Skin epidermis (tissue), 12 donors: ENCODE data around the gene TMEM50A.
A peak's percentile ranks its signal among the peaks of the same experiment; 100 is the strongest.
"Not testable (repeated sequence)": the region's sequence is repeated elsewhere in the genome, so short reads cannot be mapped to it uniquely, and the experiment has no call there.

Source experiments
- H3K27ac ChIP-seq, 21 experiments: fragments of 200-600 bp; sonication (generic) in 11 of 21; one replicate each; pipeline ENCODE4 v1.5.0; 2020; ENCODE audit warnings: mild to moderate bottlenecking in 3 of 21, inconsistent platforms in 2 of 21, moderate library complexity in 2 of 21
- H3K4me3 ChIP-seq, 7 experiments: fragments of 200-600 bp; sonication (generic) in 2 of 7; one replicate each; pipeline ENCODE4 v1.5.0; 2020; ENCODE audit warnings: inconsistent platforms in 2 of 7, mild to moderate bottlenecking in 2 of 7, moderate library complexity in 1 of 7

The TMEM50A gene

DNA sequence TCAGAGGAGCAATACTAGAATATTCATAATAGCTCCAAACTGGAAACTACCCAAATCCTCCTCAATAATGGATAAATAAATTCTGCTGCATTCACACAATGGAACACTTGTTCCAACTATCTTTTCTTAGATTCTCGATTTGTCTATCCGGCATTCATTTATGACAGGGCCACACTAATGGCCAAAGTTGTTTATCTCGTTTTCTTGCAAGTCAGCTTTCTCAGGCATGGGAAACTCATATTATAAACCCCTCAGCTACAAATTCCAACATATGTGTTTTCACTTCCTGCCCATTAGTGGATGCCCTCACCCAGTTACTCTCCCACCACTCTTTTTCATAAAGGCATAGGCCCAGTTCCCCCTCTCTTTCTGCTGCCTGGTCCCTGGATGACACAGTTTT lies 40.2 kb downstream of the TMEM50A start:
- not testable (repeated sequence) for H3K4me3 ChIP-seq

DNA sequence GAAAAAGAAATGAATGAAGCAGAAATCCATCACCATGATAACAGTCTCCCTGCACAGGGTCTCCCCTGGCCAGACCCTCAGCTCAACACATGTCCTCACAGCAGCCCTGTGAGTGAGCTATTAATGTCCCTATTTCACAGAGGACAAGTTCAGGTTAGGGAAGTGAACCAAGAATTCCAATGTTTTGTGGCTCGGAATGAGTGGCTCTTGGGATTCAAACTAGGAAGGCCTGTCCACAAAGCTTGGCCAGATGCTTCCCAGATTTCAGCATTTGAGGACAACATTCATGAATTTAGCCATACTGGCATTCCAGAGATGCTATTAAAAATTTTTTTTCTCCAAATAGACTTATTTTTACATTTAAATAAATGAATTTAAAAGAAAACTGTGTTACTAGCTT lies 44.4 kb downstream of the TMEM50A start:
- H3K4me3 ChIP-seq: not testable (repeated sequence)
- H3K27ac ChIP-seq: peak overlapping the region in 1 of 21 experiments; percentile 20

More for the DNA sequence above, 40.2 kb downstream of the TMEM50A start:
- H3K27ac ChIP-seq: not testable (repeated sequence)

DNA sequence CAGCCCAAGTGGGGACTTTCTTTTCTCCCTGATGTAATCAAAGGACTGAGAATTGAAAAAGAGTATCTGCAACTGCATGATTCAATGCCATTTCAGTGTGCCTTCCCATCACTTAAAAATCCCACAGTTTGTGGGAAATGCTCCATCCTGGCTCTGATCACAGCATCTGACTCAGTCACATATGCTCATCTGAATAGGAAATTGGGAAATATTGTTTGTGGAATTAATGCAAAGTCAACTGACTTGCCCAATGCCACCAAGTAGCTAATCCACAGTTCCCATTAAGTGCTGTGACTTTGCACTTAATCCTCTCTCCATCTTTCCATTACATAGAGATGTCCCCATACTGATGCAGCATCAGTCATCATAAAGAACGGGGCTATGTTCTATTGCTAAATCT lies 45.0 kb downstream of the TMEM50A start:
- peak overlapping the region in 1 of 21 experiments; percentile 20 for H3K27ac ChIP-seq
- not testable (repeated sequence) for H3K4me3 ChIP-seq

DNA sequence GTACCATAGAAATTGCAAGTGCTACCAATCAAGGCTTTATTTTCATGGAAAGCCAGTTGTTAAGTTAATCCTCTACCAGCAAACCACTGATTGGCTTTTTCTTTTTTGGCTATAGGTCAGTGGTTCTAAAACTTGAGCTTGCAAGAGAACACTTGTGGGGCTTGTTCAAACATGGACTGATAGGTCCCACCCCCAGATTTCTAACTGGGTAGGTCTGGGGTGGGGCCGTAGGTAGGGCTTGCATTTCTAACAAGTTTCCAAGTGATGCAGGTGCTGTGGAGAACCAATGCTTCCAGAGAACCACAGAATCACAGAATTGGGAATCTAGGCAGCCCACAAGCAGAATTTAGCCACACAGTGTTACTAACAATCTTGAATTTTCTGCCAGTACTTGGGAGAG lies 45.7 kb downstream of the TMEM50A start:
- not testable (repeated sequence) for H3K4me3 ChIP-seq, H3K27ac ChIP-seq

DNA sequence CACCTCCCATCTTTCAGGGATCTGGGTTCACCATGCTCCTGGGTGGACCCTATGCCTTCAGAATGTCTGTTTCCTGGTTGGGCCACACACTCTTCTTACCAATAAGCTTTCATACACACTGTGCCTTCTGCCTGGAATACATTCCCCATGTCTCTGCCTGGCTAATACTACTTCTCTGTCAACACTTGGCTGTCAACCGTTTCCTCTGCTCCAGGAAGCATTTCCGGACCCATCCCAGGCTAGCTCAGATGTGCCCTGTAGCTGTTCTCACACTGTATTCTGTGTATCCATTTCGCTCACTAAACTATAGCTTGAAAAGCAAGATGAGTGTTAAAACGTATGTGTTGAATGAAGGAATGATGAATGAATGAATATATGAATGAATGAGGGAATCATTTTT lies 49.0 kb downstream of the TMEM50A start:
- H3K27ac ChIP-seq: not testable (repeated sequence)

DNA sequence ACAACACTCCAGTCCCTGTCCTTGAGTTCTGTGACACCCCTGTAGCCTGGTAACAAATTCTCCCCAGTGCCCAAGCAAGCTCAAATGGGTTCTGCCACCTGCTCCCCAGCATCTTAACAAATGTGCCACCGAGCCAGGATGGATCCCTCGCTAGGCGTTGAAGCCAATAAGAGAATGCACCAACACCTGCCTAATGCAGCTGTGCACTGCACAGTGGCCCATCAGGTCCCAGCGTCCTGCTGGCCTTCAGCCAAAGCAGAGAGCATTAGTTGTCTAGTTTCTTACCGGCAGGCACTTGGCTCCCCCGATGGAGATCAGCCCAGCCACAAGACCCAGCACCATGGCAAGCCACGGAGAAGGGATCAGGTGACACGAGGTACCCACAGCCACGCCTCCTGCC lies 50.6 kb downstream of the TMEM50A start:
- not testable (repeated sequence) for H3K27ac ChIP-seq, H3K4me3 ChIP-seq

More for the DNA sequence above, 49.0 kb downstream of the TMEM50A start:
- not testable (repeated sequence) for H3K4me3 ChIP-seq

DNA sequence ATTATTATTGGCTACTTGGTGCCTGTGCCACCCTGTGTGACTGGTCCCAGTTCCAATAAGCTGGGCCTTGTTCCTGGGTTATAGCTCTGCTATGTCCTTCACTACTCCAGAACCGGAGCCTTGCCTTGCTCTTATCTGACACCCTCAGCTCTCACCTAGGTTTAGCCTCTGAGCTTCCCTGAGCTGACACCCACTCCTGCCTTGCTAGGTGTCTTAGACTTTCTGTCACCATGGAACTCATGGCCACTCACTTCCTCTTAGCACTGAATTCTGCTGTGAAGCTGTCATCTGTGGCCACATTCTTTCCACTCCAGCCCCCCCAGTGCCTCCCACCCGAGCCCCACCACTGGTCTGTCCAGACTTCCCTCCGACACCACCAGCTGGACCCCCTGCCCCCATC lies 51.6 kb downstream of the TMEM50A start:
- H3K27ac ChIP-seq, H3K4me3 ChIP-seq: not testable (repeated sequence)

DNA sequence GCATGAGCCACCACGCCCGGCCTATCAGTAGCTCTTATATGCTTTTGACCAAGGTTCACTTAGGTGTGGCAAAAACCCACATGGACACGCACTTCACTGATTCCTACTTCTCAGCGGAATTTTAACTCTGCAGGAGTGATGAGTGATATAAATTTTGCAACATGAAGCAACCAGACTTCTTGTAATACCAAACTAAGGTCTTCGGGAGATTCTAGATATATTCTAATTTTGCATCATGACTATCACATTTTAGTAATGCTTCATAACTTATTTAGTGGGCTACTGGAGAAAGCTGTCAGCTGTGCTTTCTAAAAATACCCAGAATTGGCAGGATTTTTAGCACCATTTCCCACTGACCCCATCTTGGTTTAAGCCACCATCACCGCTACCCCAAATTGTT lies 54.7 kb downstream of the TMEM50A start:
- no peak overlapping the region for H3K4me3 ChIP-seq
- H3K27ac ChIP-seq: no peak overlapping the region

DNA sequence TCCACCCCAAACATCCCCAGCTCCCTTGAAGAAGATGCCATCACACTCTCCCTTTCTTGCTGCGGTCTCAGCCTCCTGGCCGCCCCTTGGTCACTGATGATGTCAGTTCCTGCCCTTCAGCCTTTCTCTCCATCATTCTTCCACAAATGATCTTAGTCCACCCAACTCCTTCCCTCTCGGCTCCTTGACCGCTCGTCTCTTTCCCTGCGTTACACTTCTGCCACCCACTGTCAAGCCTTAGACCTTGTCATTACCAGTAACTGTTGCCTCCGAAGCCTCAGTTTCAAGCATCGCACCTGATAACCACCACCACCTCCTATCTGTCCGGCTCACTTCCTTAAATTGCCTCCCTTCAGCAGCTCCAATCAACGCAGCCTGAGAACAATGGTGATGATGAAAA lies 59.4 kb downstream of the TMEM50A start:
- not testable (repeated sequence) for H3K4me3 ChIP-seq, H3K27ac ChIP-seq

DNA sequence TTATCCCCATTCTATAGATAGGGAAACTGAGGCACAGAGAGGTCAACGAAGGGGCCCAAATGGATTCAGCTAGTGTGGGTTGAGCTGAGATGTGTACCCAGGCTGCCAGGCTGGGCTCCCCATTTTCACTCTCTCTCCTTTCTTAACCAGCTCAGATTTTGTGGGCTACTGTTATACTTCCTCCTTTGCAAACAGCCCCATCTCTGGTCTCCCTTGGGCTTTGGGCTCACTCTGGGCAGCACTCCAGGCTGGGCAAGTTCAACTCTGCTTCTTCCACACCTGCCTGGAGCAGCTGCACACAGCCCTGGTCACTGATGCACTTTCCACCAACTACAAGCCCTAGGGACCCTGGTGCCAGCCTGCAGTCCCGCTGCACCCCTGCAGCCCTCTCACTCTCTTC lies 59.9 kb downstream of the TMEM50A start:
- not testable (repeated sequence) for H3K27ac ChIP-seq, H3K4me3 ChIP-seq

DNA sequence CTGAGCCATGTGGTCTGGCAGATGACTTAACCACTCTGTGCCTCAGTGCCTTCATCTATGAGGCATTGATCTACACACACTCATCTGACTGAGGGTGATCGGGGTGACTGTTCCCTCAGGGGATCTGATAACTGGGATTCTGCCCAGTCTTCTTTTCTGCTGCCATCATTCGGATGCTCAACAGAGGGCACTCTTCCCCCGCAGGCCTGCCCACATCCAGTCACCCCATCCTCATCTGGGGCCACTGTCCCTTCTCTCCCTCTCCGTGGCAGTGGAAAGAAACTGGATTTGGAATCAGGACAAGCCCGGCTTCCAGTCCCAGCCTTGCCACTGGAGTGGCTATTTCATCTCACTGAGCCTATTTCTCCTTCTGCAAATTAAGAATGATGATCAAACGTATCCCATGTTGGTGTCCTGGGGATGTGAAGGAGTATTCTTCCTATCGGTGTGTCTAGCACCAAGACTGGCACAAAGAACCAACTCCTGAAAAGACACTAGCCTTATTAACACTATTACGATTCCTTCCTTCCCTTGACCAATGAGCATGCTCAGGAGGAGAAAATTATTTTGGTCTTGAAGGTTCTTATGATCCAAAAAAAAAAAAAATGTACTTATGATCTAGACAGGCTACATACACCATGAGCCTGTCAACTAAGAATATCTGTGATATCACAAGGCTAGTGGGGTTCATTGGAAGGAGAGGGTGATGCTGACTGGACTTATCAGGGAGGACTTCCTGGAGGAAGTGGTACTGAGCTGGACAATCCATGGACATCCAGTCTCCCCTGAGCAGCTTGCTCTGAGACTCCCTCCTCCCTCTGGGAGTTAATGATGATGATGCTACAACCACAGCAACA lies 65.0 kb downstream of the TMEM50A start:
- H3K4me3 ChIP-seq, H3K27ac ChIP-seq: not testable (repeated sequence)

DNA sequence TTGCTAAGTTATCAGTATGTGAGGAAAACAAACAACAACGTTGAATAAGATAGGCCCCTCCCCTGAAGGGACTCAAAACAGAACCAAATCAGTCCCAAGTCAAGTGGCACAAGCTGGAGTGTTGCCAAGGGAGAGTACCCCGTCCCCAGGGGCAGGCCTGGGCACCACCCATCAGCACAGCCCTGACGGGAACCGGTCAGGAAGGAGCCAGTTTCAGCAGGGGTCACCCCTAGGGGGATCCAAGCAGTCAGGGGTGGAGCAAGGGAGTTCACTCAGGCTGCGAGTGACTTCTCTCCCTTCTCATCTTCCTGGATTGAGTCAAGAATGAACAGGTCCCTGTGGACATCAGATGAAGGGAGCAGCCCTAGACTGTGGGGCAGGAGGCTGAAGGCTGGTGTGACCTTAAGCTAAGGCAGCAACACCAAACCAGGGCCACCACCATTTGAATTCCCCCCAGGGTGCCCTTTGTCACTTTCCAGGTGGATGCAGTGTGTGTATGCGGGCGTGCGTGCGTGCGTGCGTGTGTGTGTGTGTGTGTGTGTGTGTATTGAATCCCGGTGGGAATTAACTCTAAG lies 67.7 kb downstream of the TMEM50A start:
- H3K4me3 ChIP-seq, H3K27ac ChIP-seq: not testable (repeated sequence)

DNA sequence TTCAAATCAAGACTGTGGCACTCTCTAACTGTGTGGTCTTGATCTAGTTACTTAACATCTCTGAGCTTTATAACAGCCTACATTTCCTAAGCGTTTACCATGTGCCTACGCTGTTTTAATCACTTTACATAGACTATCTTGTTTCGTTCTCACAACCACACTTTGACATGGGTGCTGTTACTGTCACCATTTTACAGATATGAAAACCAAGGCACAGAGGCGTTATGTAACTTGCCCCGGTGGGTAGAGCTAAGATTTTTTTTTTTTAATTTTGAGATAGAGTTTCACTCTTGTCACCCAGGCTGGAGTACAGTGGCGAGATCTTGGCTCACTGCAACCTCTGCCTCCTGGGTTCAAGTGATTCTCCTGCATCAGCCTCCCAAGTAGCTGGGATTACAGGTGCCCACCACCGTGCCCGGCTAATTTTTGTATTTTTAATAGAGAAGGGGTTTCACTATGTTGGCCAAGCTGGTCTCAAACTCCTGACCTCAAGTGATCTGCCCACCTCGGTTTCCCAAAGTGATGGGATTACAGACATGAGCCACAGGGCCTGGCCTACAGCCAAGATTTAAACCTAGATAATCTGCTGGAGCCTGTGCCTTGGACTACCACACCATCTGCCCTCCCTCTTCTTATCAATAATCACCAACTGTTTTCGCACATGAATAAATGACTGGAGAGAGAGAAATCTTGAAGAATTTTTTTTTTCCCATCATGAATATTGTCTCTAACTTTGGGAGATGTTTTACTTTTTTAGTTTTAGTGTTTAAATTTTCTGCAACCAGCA lies 71.7 kb downstream of the TMEM50A start:
- H3K4me3 ChIP-seq, H3K27ac ChIP-seq: not testable (repeated sequence)
